ENCODE results near the gene AJUBA.

The AJUBA gene

DNA sequence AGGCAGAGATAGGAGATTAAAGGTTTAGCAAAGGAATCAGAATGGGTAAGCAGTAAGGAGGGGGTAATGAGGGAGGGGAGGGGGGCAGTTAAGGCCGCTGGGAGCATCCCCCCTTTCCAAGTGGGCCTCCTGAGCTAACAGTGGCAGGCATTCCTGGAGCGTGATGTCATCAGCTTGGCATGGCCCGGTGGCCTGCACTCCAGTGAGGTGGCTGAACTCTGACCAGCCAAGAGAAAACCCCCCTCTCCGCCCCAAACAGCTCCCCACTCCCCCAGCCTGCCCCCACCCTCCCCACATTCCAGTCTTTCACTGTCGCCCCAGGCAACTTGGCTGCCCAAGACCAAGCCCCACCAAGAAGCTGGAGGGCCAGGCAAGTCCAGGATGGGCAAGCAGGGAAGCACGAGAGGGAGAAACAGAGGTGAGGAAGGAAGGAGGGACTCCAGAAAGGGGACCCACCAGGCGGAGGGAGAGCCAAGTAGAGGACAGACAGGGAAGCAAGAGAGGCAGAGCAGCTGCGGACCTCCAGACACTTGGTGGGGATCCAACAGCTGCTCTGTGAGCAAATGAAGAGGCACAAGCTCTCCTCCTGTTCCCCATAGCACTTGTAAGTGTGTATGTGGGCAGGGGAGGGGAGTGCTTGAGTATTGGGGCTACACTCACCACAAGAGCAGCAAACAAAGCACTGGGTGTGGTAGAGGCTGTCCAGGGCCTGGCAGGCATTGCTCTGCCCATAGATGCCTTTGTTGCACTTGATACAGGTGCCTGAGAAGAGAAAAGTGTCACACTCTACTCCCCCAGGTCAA lies 4.5 kb downstream of the AJUBA start:
- Histone ChIP-seq H3K9me3 (ENCODE audit: insufficient read depth, low read depth, low read length) (no peaks in the 10 kb centered on the region), H3K4me1 (ENCODE audit: insufficient read depth, low read length, poor library complexity, severe bottlenecking) (peaks cover 24% of the 10 kb centered on the region), H3K4me3 (ENCODE audit: low read length, poor library complexity, severe bottlenecking) (peak overlapping the region; percentile 95), H3F3A (ENCODE audit: low read depth) (no peaks in the 10 kb centered on the region), H2AFZ (ENCODE audit: low read length) (no peak overlapping the region), H3K36me3 (ENCODE audit: insufficient read depth, low read length) (peaks cover 4% of the 10 kb centered on the region; the same call in 1 of the 2 replicates), H3K9ac (ENCODE audit: low read depth, low read length, poor library complexity, severe bottlenecking) (peak overlapping the region; percentile 10), H3K27me3 (ENCODE audit: insufficient read depth, low read length, poor library complexity, severe bottlenecking) (no peaks in the 10 kb centered on the region), H3K4me2 (ENCODE audit: low read depth, low read length, poor library complexity, severe bottlenecking) (peak overlapping the region; percentile 100), H3K79me2 (ENCODE audit: insufficient read depth, low read length) (peaks cover 34% of the 10 kb centered on the region), H4K20me1 (ENCODE audit: insufficient read depth, low read length, poor library complexity, severe bottlenecking) (no peaks in the 10 kb centered on the region), H3K9me2 (replicated peaks; ENCODE audit: low read depth, low read length) (no peaks in the 10 kb centered on the region)
- TF ChIP-seq, protein P1, sequence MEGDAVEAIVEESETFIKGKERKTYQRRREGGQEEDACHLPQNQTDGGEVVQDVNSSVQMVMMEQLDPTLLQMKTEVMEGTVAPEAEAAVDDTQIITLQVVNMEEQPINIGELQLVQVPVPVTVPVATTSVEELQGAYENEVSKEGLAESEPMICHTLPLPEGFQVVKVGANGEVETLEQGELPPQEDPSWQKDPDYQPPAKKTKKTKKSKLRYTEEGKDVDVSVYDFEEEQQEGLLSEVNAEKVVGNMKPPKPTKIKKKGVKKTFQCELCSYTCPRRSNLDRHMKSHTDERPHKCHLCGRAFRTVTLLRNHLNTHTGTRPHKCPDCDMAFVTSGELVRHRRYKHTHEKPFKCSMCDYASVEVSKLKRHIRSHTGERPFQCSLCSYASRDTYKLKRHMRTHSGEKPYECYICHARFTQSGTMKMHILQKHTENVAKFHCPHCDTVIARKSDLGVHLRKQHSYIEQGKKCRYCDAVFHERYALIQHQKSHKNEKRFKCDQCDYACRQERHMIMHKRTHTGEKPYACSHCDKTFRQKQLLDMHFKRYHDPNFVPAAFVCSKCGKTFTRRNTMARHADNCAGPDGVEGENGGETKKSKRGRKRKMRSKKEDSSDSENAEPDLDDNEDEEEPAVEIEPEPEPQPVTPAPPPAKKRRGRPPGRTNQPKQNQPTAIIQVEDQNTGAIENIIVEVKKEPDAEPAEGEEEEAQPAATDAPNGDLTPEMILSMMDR (conservative IDR thresholded peaks at IDR 0.05; ENCODE audit: low read length) = no peak
- TF ChIP-seq EZH2phosphoT487 (IDR thresholded peaks at IDR 0.05; ENCODE audit: borderline replicate concordance) = no peak

DNA sequence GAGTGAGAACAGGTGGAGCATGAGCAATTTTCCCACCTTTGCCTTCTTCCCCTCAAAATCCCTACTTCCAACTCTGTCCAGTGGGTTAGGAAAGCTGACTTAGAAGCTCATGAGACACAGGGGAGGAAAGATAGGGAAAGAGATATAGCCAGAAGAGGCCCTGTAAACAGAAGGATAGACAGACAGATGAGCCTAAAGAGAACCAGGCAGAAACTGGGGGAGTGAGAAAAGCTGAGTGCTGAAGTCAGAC lies 5.0 kb downstream of the AJUBA start:
- Histone ChIP-seq H3K4me1 (ENCODE audit: insufficient read depth, low read length, poor library complexity, severe bottlenecking) (peaks cover 23% of the 10 kb centered on the region), H3K4me3 (ENCODE audit: low read length, poor library complexity, severe bottlenecking) (no peak overlapping the region)

DNA sequence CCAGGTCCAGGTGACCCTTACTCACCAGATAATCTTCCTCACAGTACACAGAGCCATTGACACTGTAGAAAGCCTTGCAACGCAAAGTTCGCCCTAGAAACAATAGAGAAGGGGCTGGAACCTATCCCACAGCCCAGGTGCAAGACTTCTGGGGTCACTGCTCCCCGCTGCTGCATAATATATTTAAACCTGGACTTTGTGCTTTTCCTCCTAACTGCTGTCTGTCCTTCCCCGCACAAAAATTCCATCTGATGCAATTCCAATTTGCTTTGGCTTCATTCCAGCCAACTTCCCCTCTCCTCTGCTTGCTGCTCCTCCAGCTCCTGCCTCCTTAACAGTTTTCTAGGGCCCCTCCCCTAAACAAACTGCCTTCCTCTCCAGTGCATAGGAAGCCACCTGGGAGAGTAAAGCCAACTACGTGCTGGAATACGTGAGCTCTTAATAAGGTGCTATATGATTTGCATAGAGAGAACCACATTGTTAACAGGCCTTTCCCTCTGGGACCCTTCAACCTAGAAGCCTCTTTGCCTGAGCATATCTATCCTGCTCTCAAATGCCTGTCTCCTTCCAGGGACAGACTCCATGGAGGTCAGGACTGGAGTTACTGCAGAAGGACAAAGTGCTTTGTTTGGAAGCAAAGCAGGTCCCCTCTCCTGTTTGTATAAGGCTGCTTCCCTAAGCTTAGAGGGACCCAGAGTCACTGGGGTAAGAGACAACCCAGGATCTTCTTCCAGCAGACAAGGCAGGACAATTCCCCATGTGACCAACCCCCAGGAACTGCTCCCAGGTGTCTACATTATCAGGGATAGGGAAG lies 5.5 kb downstream of the AJUBA start:
- Histone ChIP-seq H3K4me2 (ENCODE audit: low read depth, low read length, poor library complexity, severe bottlenecking) (peak overlapping the region; percentile 14), H4K20me1 (ENCODE audit: insufficient read depth, low read length, poor library complexity, severe bottlenecking) (no peaks in the 10 kb centered on the region), H3K9ac (ENCODE audit: low read depth, low read length, poor library complexity, severe bottlenecking) (peak overlapping the region; percentile 10), H3K9me2 (replicated peaks; ENCODE audit: low read depth, low read length) (no peaks in the 10 kb centered on the region), H3K36me3 (ENCODE audit: insufficient read depth, low read length) (peaks cover 11% of the 10 kb centered on the region; the same call in 1 of the 2 replicates), H2AFZ (ENCODE audit: low read length) (no peak overlapping the region), H3F3A (ENCODE audit: low read depth) (no peaks in the 10 kb centered on the region), H3K27me3 (ENCODE audit: insufficient read depth, low read length, poor library complexity, severe bottlenecking) (no peaks in the 10 kb centered on the region), H3K9me3 (ENCODE audit: insufficient read depth, low read depth, low read length) (no peaks in the 10 kb centered on the region), H3K79me2 (ENCODE audit: insufficient read depth, low read length) (peaks cover 29% of the 10 kb centered on the region), H3K4me1 (ENCODE audit: insufficient read depth, low read length, poor library complexity, severe bottlenecking) (peaks cover 23% of the 10 kb centered on the region), H3K4me3 (ENCODE audit: low read length, poor library complexity, severe bottlenecking) (no peak overlapping the region)
- TF ChIP-seq, protein P1 (conservative IDR thresholded peaks at IDR 0.05; ENCODE audit: low read length) = no peak
- no peak for TF ChIP-seq EZH2phosphoT487 (IDR thresholded peaks at IDR 0.05; ENCODE audit: borderline replicate concordance)

More for the DNA sequence above, 5.0 kb downstream of the AJUBA start:
- Histone ChIP-seq H3K9me3 (ENCODE audit: insufficient read depth, low read depth, low read length) (no peaks in the 10 kb centered on the region), H3K27me3 (ENCODE audit: insufficient read depth, low read length, poor library complexity, severe bottlenecking) (no peaks in the 10 kb centered on the region), H3K36me3 (ENCODE audit: insufficient read depth, low read length) (peaks cover 7% of the 10 kb centered on the region; the same call in 1 of the 2 replicates), H3K4me2 (ENCODE audit: low read depth, low read length, poor library complexity, severe bottlenecking) (peak overlapping the region; percentile 14), H3F3A (ENCODE audit: low read depth) (no peaks in the 10 kb centered on the region), H2AFZ (ENCODE audit: low read length) (no peak overlapping the region), H3K9ac (ENCODE audit: low read depth, low read length, poor library complexity, severe bottlenecking) (peak overlapping the region; percentile 10), H4K20me1 (ENCODE audit: insufficient read depth, low read length, poor library complexity, severe bottlenecking) (no peaks in the 10 kb centered on the region), H3K9me2 (replicated peaks; ENCODE audit: low read depth, low read length) (no peaks in the 10 kb centered on the region), H3K79me2 (ENCODE audit: insufficient read depth, low read length) (peaks cover 34% of the 10 kb centered on the region)
- TF ChIP-seq EZH2phosphoT487 (IDR thresholded peaks at IDR 0.05; ENCODE audit: borderline replicate concordance) = no peak
- TF ChIP-seq, protein P1 (conservative IDR thresholded peaks at IDR 0.05; ENCODE audit: low read length) = no peak
